HepG2 (cell line): ENCODE data around the gene AGPAT3. TPM values are rescaled to one million over a fixed set of nuclear protein-coding genes. Genes with fewer than 3 reads are reported as not detected.

ENCODE experiments used
- ATAC-seq: fragments of 200-7000 bp; cut with Tn5 transposase; 3 replicates; pipeline ENCODE4 v1.9.1; 2020; ENCODE audit warnings: mild to moderate bottlenecking, moderate library complexity
- BruUV-seq: library from RNA; stranded (reverse); fragments of 400-500 nt; replicated peaks from 2 replicates; lab custom pipeline; 2021; lab: Mats Ljungman, UMichigan
- CTCF ChIA-PET: fragments of 300-600 bp; formaldehyde crosslinking; extraction: SDS; loops from one replicate; lab custom pipeline; 2021; ENCODE audit warnings: low total read pairs, inconsistent platforms, low intra/inter-chr PET ratio; lab: Yijun Ruan, JAX
- POLR2A ChIA-PET: fragments of 350-600 bp; sonication (Branson Sonifier 250); formaldehyde crosslinking; loops from one replicate; lab custom pipeline; 2020; ENCODE audit warnings: antibody characterized with exemption, inconsistent platforms; lab: Yijun Ruan, JAX
- DNase-seq: peaks from one replicate; pipeline ENCODE4 v3.0.0-alpha.2; 2015; ENCODE audit warnings: low spot score
- FAIRE-seq: peaks from 3 replicates; lab custom pipeline; 2011; peaks lifted over from hg19 to GRCh38; lab: Jason Lieb, UNC
- H2AFZ ChIP-seq: one replicate; pipeline ENCODE4 v1.6.1; 2011; ENCODE audit warnings: low read length, inconsistent platforms
- H3K27ac ChIP-seq: fragments of 300-600 bp; 3 replicates; pipeline ENCODE4 v1.8.0; 2011; ENCODE audit warnings: mixed run types, mild to moderate bottlenecking, mixed read lengths, low read length, inconsistent platforms; ENCODE audit not compliant: insufficient read depth; ENCODE audit errors: extremely low read length
- H3K27me3 ChIP-seq, 2 experiments: fragments of 200-600 bp in 1 of 2; 2 replicates in 1 of 2; 3 replicates in 1 of 2; pipeline versions ENCODE4 v1.6.0 to v1.8.0; 2011; ENCODE audit warnings: low read length in 2 of 2, mild to moderate bottlenecking in 2 of 2, moderate library complexity in 2 of 2, inconsistent platforms in 1 of 2; ENCODE audit not compliant: insufficient read depth in 2 of 2, control insufficient read depth in 1 of 2
- H3K36me3 ChIP-seq, 2 experiments: fragments of 200-600 bp in 1 of 2; replicated peaks in 1 of 2; 2 replicates in 1 of 2; 3 replicates in 1 of 2; pipeline versions ENCODE4 v1.5.1 to v1.8.0; 2011; ENCODE audit warnings: low read length in 2 of 2, inconsistent platforms in 1 of 2; ENCODE audit not compliant: insufficient read depth in 2 of 2, control insufficient read depth in 1 of 2
- H3K4me1 ChIP-seq: 2 replicates; pipeline ENCODE4 v1.5.1; 2012; ENCODE audit warnings: low read length, inconsistent platforms; ENCODE audit not compliant: insufficient read depth
- H3K4me2 ChIP-seq: 2 replicates; pipeline ENCODE4 v1.6.0; 2011; ENCODE audit warnings: low read depth, low read length, inconsistent platforms
- H3K4me3 ChIP-seq, 3 experiments: fragments of 200-600 bp in 1 of 3; sonication (generic), shearing (Covaris generic) in 1 of 3; replicated peaks in 1 of 3; 2 replicates each; pipeline ENCODE4 v1.5.1; 2011 to 2016; ENCODE audit warnings: low read length in 3 of 3, inconsistent platforms in 2 of 3, low read depth in 2 of 3, mild to moderate bottlenecking in 2 of 3, control low read depth in 1 of 3, mixed read lengths in 1 of 3; ENCODE audit not compliant: insufficient read depth in 1 of 3
- H3K79me2 ChIP-seq: one replicate; pipeline ENCODE4 v1.6.1; 2011; ENCODE audit warnings: low read length, inconsistent platforms; ENCODE audit not compliant: insufficient read depth
- H3K9ac ChIP-seq: 2 replicates; pipeline ENCODE4 v1.6.0; 2011; ENCODE audit warnings: mild to moderate bottlenecking, low read depth, low read length, inconsistent platforms; ENCODE audit not compliant: insufficient read depth
- H3K9me3 ChIP-seq: 2 replicates; pipeline ENCODE4 v1.5.1; 2012; ENCODE audit warnings: mild to moderate bottlenecking, low read length
- H4K20me1 ChIP-seq: 2 replicates; pipeline ENCODE4 v1.6.0; 2011; ENCODE audit warnings: inconsistent platforms, mild to moderate bottlenecking, low read length, moderate library complexity; ENCODE audit not compliant: insufficient read depth
- AKAP8 ChIP-seq: sonication (generic); formaldehyde crosslinking; IDR thresholded peaks from 2 replicates; pipeline ENCODE4 v1.5.1; 2020; ENCODE audit warnings: mild to moderate bottlenecking, missing genetic modification reagents
- FOXO4 ChIP-seq: sonication (generic); formaldehyde crosslinking; conservative IDR thresholded peaks from 2 replicates; pipeline ENCODE4 v1.8.1; 2023; ENCODE audit warnings: missing genetic modification reagents
- HDAC1 ChIP-seq: sonication (generic); formaldehyde crosslinking; IDR thresholded peaks from 2 replicates; pipeline ENCODE4 v1.5.1; 2020; ENCODE audit warnings: mild to moderate bottlenecking, missing genetic modification reagents
- HMGXB4 ChIP-seq, 2 experiments: sonication (generic) in 1 of 2; formaldehyde crosslinking in 1 of 2; IDR thresholded peaks; 2 replicates each; pipeline versions ENCODE4 v1.4.0 to v1.6.1; 2018 to 2020; ENCODE audit warnings: missing genetic modification reagents in 2 of 2, borderline replicate concordance in 1 of 2, low read depth in 1 of 2, mild to moderate bottlenecking in 1 of 2, missing biosample characterization in 1 of 2
- NCOR1 ChIP-seq: fragments of 200-600 bp; sonication (generic); IDR thresholded peaks from 2 replicates; pipeline ENCODE4 v1.7.0; 2017; ENCODE audit warnings: antibody characterized with exemption, low read length, borderline replicate concordance
- SOX13 ChIP-seq, 3 experiments: fragments of 450-650 bp in 1 of 3; sonication (generic) in 1 of 3; formaldehyde crosslinking in 1 of 3; IDR thresholded peaks in 2 of 3; conservative IDR thresholded peaks in 1 of 3; 2 replicates each; pipeline versions ENCODE4 v1.5.0 to v1.6.1; 2016 to 2020; ENCODE audit warnings: antibody characterized with exemption in 1 of 3, mild to moderate bottlenecking in 1 of 3, missing compliant biosample characterization in 1 of 3, missing genetic modification reagents in 1 of 3, moderate library complexity in 1 of 3
- USF2 ChIP-seq, 2 experiments: sonication (generic) in 1 of 2; formaldehyde crosslinking in 1 of 2; IDR thresholded peaks; 2 replicates each; pipeline versions ENCODE4 v1.5.1 to v1.6.1; 2011 to 2020; ENCODE audit warnings: borderline replicate concordance in 1 of 2, low read depth in 1 of 2, low read length in 1 of 2, mild to moderate bottlenecking in 1 of 2, missing genetic modification reagents in 1 of 2, moderate library complexity in 1 of 2
- ZNF687 ChIP-seq: sonication (generic); formaldehyde crosslinking; IDR thresholded peaks from 2 replicates; pipeline ENCODE4 v1.5.1; 2020; ENCODE audit warnings: mild to moderate bottlenecking, missing genetic modification reagents, moderate library complexity
- WGBS: methylation state at CpG from one replicate; pipeline ENCODE4 v1.1.6; 2017; ENCODE audit warnings: low lambda C conversion rate; 5-methylcytosine and 5-hydroxymethylcytosine counted together
- in situ Hi-C: cut with HindIII; loops from 2 replicates; pipeline ENCODE4 v1.10.0; 2017; ENCODE audit warnings: low pct_unique_long_range_greater_than_20kb; ENCODE audit not compliant: extremely low pct_ligation_motif_present
- intact Hi-C: fragments of 100-400 bp; cut with micrococcal nuclease; formaldehyde crosslinking; loops from one replicate; pipeline ENCODE4 v1.10.0; 2022; ENCODE audit not compliant: unreplicated experiment
- polyA plus RNA-seq, 8 experiments: library from polyadenylated mRNA; depleted of rRNA in 3 of 8; stranded (reverse) in 7 of 8; unstranded in 1 of 8; fragments of >200 nt; fragmentation: Illumina TruSeq in 4 of 8; extraction: Trizol in 4 of 8; gene quantifications; 2 replicates each; pipeline versions ENCODE4 v1.2.1 to v1.2.3, GENCODE V29; 2011 to 2016; ENCODE audit warnings: low read depth in 4 of 8, missing spikeins in 1 of 8, mixed read lengths in 1 of 8; ENCODE audit not compliant: insufficient read depth in 1 of 8
- total RNA-seq, 5 experiments: library from RNA; depleted of rRNA; stranded (reverse); fragments of >200 nt; fragmentation: Illumina TruSeq; extraction: Trizol; gene quantifications; 2 replicates each; pipeline ENCODE4 v1.2.3, GENCODE V29; 2016; ENCODE audit warnings: low read depth in 1 of 5

The AGPAT3 gene
- total and polyA plus RNA-seq, 2 of the 13 experiments (the other 11 are each of a cell fraction or from before 2014, with no cell fraction given) = 32.2 to 54.4 TPM

- H3K36me3 ChIP-seq = peaks cover 1 to 8% of the 10 kb centered on the region in 2 experiments; a peak in 2 of 5 replicates
- FAIRE-seq (no peak), DNase-seq (no peak), ATAC-seq (no peak; the same call in 1 of the 3 replicates)
- H3K9ac ChIP-seq = peak overlapping the region; percentile 82
- no peaks in the 10 kb centered on the region for H3K9me3 ChIP-seq
- peaks cover 12% of the 10 kb centered on the region for H4K20me1 ChIP-seq
- peak overlapping the region; percentile 95 for H3K4me2 ChIP-seq
- H3K79me2 ChIP-seq = peaks cover 54% of the 10 kb centered on the region
- no peak overlapping the region for H2AFZ ChIP-seq
- CTCF ChIA-PET = no interaction called here
- H3K4me3 ChIP-seq = peak overlapping the region; percentile 72 to 87 (median 79)
- in situ Hi-C loops (no loop called here), intact Hi-C loops (no loop called here)
- H3K27ac ChIP-seq = peak overlapping the region; percentile 89
- POLR2A ChIA-PET = interaction anchor here (1.5 to 1.7 kb wide), 3 partner anchors 10 to 44 kb away, joined by 4 to 11 read pairs (median 9); no protein-coding TSS in a partner anchor
- WGBS = 1% methylated on average over 6 of the region's 6 CpGs
- H3K4me1 ChIP-seq = peaks cover 42% of the 10 kb centered on the region
- TSS peak; percentile 60 for BruUV-seq
- H3K27me3 ChIP-seq = no peaks in the 10 kb centered on the region
- TF ChIP-seq USF2 (IDR thresholded peaks at IDR 0.05; ENCODE audit: low read depth, low read length) (no peak), USF2 (CRISPR knock-in tag; IDR thresholded peaks at IDR 0.05; ENCODE audit: borderline replicate concordance) (peak; percentile 30; the same call in 1 of the 2 replicates), AKAP8 (CRISPR knock-in tag) (0 out of 2 replicates have a peak, but pooled peaks have one; percentile 20), FOXO4 (CRISPR knock-in tag) (0 out of 2 replicates have a peak, but pooled peaks have one; percentile 2), SOX13 (IDR thresholded peaks at IDR 0.05) (0 out of 2 replicates have a peak, but pooled peaks have one; percentile 4), SOX13 (CRISPR knock-in tag; conservative IDR thresholded peaks at IDR 0.05 in 1 of 2, IDR thresholded peaks at IDR 0.05 in 1 of 2) (no peak), HMGXB4 (CRISPR knock-in tag; IDR thresholded peaks at IDR 0.05; ENCODE audit: borderline replicate concordance in 1 of 2, low read depth in 1 of 2) (0 out of 4 replicates have a peak, but pooled peaks of 1 of the 2 experiments have one; percentile 15), NCOR1 (0 out of 2 replicates have a peak, but pooled peaks have one; percentile 0), HDAC1 (CRISPR knock-in tag) (0 out of 2 replicates have a peak, but pooled peaks have one; percentile 11), ZNF687 (CRISPR knock-in tag) (no peak)
Observed at GRCh38 chr21:43867332-43867703, 2.3 kb downstream of the AGPAT3 start.
